Spleen (tissue), 11 donors: ENCODE data around the gene RNF181. TPM values are rescaled to one million over a fixed set of nuclear protein-coding genes. Genes with fewer than 3 reads are reported as not detected.
A peak's percentile ranks its signal among the peaks of the same experiment; 100 is the strongest.

Experiments
- DNase-seq: peaks from one replicate; pipeline ENCODE4 v3.0.0-alpha.2; 2020
- H3K27ac ChIP-seq, 8 donors: fragments of 200-600 bp; sonication (generic) in 7 of 8; 1 replicate in 4 of 8; 2 replicates in 4 of 8; pipeline versions ENCODE4 v1.5.0 to v1.8.0; 2016 to 2021; ENCODE audit warnings: inconsistent platforms in 4 of 8, mild to moderate bottlenecking in 4 of 8, moderate library complexity in 1 of 8
- H3K27me3 ChIP-seq, 7 donors: fragments of 200-600 bp; sonication (generic) in 6 of 7; replicated peaks in 1 of 7; 1 replicate in 4 of 7; 2 replicates in 3 of 7; pipeline versions ENCODE4 v1.5.0 to v1.8.0; 2016 to 2021; ENCODE audit warnings: inconsistent platforms in 3 of 7, mild to moderate bottlenecking in 1 of 7
- H3K36me3 ChIP-seq, 6 donors: fragments of 200-600 bp; sonication (generic) in 5 of 6; 1 replicate in 4 of 6; 2 replicates in 2 of 6; pipeline versions ENCODE4 v1.5.0 to v1.8.0; 2016 to 2021; ENCODE audit warnings: inconsistent platforms in 2 of 6
- H3K4me1 ChIP-seq, 6 donors: fragments of 200-600 bp; sonication (generic) in 5 of 6; 1 replicate in 3 of 6; 2 replicates in 3 of 6; pipeline versions ENCODE4 v1.5.0 to v1.8.0; 2016 to 2021; ENCODE audit warnings: inconsistent platforms in 3 of 6
- H3K4me3 ChIP-seq, 8 donors: fragments of 200-600 bp; sonication (generic) in 7 of 8; 1 replicate in 4 of 8; 2 replicates in 4 of 8; pipeline versions ENCODE4 v1.5.0 to v1.8.0; 2016 to 2021; ENCODE audit warnings: inconsistent platforms in 4 of 8, mild to moderate bottlenecking in 4 of 8, moderate library complexity in 2 of 8
- H3K9me3 ChIP-seq, 8 donors: fragments of 200-600 bp; sonication (generic) in 7 of 8; 1 replicate in 4 of 8; 2 replicates in 4 of 8; pipeline versions ENCODE4 v1.5.0 to v1.8.0; 2016 to 2021; ENCODE audit warnings: inconsistent platforms in 4 of 8
- CTCF ChIP-seq, 11 experiments: fragments of 200-600 bp in 7 of 11; fragments of 450-650 bp in 4 of 11; sonication (generic) in 4 of 11; IDR thresholded peaks in 8 of 11; conservative IDR thresholded peaks in 3 of 11; 1 replicate in 7 of 11; 2 replicates in 4 of 11; pipeline versions ENCODE4 v1.4.0 to v1.8.0; 2016 to 2021; ENCODE audit warnings: antibody characterized with exemption in 11 of 11, inconsistent platforms in 4 of 11, mild to moderate bottlenecking in 1 of 11
- POLR2A ChIP-seq, 3 donors: fragments of 450-650 bp; IDR thresholded peaks; one replicate each; pipeline ENCODE4 v1.5.1; 2017; ENCODE audit warnings: antibody characterized with exemption in 3 of 3, mild to moderate bottlenecking in 1 of 3
- POLR2AphosphoS5 ChIP-seq, 3 donors: sonication (generic); formaldehyde crosslinking; IDR thresholded peaks; one replicate each; pipeline ENCODE4 v1.5.1; 2017; ENCODE audit warnings: antibody characterized with exemption in 3 of 3
- WGBS, 5 donors: extraction: QIAGEN DNeasy Blood & Tissue Kit in 3 of 5; methylation state at CpG; one replicate each; pipeline versions ENCODE4 v1.1.5 to v1.1.7; 2013 to 2018; 5-methylcytosine and 5-hydroxymethylcytosine counted together
- intact Hi-C: fragments of 100-400 bp; cut with DNase I; formaldehyde crosslinking; loops from one replicate; pipeline ENCODE4 v1.15.0; 2023; ENCODE audit warnings: low total_unique reads
- polyA plus RNA-seq, 3 donors: library from polyadenylated mRNA; stranded (reverse); fragments of 200-250 nt; gene quantifications; one replicate each; pipeline ENCODE4 v1.2.1, GENCODE V29; 2013
- total RNA-seq, 7 donors: library from RNA; depleted of rRNA in 3 of 7; stranded (reverse); fragments of >200 nt in 3 of 7; fragmentation: NEBNext Ultra II Directional in 4 of 7; extraction: Animal tissue kit (Norgen Biotek cat#: 25700) in 4 of 7; gene quantifications; one replicate each; pipeline versions ENCODE4 v1.1.0 to v1.2.1, GENCODE V29; 2016 to 2021
- donor health status: healthy with polysubstance abuse.
- donor health status: DM: no; HTN: no; CAD: no; lungs with moderate emphysema.
- donor health status: DM: no; HTN: no; CAD: no.
- donor health status: Bipolar disorder and iron deficiency.
- donor health status: healthy.
- donor health status: DM: no; HTN: no; CAD: no.
- donor health status: DM: yes; HTN: yes; CAD: no.

The RNF181 gene
- total and polyA plus RNA-seq, 10 donors: 72.9 to 184 (median 123) TPM

DNA sequence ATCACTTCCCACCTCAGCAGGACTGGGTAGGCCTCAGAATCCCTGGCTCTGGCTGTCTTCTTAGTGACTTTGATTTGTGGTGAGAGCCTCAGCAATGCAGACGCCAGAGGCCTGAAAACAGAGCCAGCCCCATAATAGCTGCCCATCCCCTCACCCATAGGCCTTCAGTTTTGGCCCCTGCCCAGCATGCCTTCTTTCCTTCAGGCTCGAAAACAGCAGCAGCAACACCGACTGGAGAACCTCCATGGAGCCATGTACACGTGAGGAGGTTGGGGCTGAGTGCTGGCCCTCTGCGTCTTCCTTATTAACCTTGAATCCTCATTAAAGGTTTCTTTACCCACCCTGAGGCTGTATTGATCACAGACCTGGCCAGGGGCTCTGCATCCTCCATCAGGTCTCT, 1.7 kb downstream of the RNF181 start:
- Histone ChIP-seq H3K4me3 (no peak overlapping the region), H3K36me3 (peaks cover 0 to 50% (median 23%) of the 10 kb centered on the region in 6 donors), H3K27me3 (no peaks in the 10 kb centered on the region), H3K9me3 (no peaks in the 10 kb centered on the region), H3K4me1 (peaks cover 21 to 92% (median 46%) of the 10 kb centered on the region in 6 donors), H3K27ac (peak overlapping the region in 1 of 8 donors; percentile 96)
- no peak for TF ChIP-seq POLR2A (IDR thresholded peaks at IDR 0.05)
- no peak for TF ChIP-seq POLR2AphosphoS5 (IDR thresholded peaks at IDR 0.05)
- no peak for TF ChIP-seq CTCF (IDR thresholded peaks at IDR 0.05 in 8 of 11, conservative IDR thresholded peaks at IDR 0.05 in 3 of 11)
- intact Hi-C loops: no loop called here
- no peak for DNase-seq
- WGBS, 5 donors: 81 to 93% (median 91%) methylated on average over 5 of the region's 5 CpGs

DNA sequence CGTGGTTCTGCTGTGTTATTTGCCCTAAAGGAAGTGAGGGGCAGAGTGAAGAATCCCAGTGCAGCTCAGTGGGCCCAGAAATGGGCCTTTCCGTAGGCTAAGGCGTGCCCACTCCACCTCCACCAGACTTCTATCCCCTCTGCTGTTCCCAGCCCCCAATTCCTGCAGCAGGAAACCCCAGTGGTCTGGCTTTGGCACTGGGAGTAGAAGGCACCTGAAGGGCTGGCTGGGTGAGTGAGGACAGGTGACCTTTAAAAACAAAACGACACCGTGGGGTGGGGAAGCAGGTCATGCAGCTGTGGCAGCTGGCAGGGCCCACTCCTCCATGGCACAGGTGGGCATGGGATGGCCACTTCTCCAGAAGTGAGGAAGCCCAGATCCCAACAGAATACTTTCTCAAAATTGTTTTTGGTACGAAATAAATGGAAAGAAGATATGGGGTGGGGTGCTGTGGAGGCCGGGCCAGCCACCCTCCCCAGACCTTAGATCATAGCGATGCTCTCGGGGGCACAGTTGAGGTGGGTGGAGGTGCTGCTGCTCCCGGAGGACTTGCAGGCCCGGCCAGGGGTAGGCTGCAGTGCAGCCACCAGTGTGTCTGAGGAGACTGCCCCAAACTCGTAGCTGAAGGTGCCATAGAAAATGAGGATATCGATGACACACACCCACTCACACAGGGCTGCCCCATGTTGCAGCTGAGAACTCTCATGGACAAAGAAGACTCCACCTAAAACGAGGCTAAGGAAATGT, 3.2 kb downstream of the RNF181 start:
- H3K4me3 ChIP-seq: no peak overlapping the region
- H3K36me3 ChIP-seq: peaks cover 0 to 45% (median 23%) of the 10 kb centered on the region in 6 donors
- DNase-seq: no peak
- 83 to 87% (median 86%) methylated on average over 14 of the region's 14 CpGs for WGBS, 5 donors
- TF ChIP-seq CTCF (IDR thresholded peaks at IDR 0.05 in 8 of 11, conservative IDR thresholded peaks at IDR 0.05 in 3 of 11) (no peak), POLR2A (IDR thresholded peaks at IDR 0.05) (no peak), POLR2AphosphoS5 (IDR thresholded peaks at IDR 0.05) (no peak)
- H3K4me1 ChIP-seq: peaks cover 27 to 88% (median 54%) of the 10 kb centered on the region in 6 donors
- H3K27ac ChIP-seq: no peak overlapping the region
- intact Hi-C loops: no loop called here
- no peaks in the 10 kb centered on the region for H3K9me3 ChIP-seq
- H3K27me3 ChIP-seq: no peaks in the 10 kb centered on the region

- Histone ChIP-seq H3K4me3 (no peak overlapping the region), H3K27me3 (no peaks in the 10 kb centered on the region), H3K27ac (peak overlapping the region in 1 of 8 donors; percentile 92), H3K9me3 (no peaks in the 10 kb centered on the region), H3K36me3 (peaks cover 0 to 45% (median 23%) of the 10 kb centered on the region in 6 donors), H3K4me1 (peaks cover 30 to 88% (median 56%) of the 10 kb centered on the region in 6 donors)
- WGBS, 5 donors: 73 to 83% (median 77%) methylated on average over 15 to 17 of the region's 17 CpGs
- TF ChIP-seq POLR2AphosphoS5 (IDR thresholded peaks at IDR 0.05) (peak in 2 of 3 donors; percentile 6 to 62), CTCF (IDR thresholded peaks at IDR 0.05 in 8 of 11, conservative IDR thresholded peaks at IDR 0.05 in 3 of 11) (no peak), POLR2A (IDR thresholded peaks at IDR 0.05) (no peak)
- DNase-seq: peak; percentile 74
- intact Hi-C loops: no loop called here
Observed at GRCh38 chr2:85599468-85600234, 4.1 kb downstream of the RNF181 start.

DNA sequence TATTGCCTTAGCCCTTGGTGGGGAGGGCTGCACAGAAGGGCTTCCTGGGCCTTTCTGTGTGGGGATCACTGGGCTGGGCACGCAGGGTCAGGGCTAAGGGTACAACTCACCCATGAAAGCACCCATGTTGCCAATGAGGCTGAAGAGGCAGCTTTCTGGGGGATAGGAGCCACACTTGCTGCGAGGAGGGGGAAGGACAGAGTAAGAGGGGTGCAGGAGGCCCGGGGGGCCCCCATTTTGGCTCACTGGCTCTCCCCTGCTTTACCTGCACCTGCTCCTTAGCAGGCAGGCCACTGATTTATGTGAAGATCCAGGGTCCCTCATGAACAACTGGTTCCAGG, 4.7 kb downstream of the RNF181 start:
- TF ChIP-seq CTCF (IDR thresholded peaks at IDR 0.05 in 8 of 11, conservative IDR thresholded peaks at IDR 0.05 in 3 of 11) (no peak), POLR2AphosphoS5 (IDR thresholded peaks at IDR 0.05) (no peak), POLR2A (IDR thresholded peaks at IDR 0.05) (no peak)
- Histone ChIP-seq H3K4me1 (peaks cover 30 to 88% (median 58%) of the 10 kb centered on the region in 6 donors), H3K4me3 (no peak overlapping the region), H3K27me3 (no peaks in the 10 kb centered on the region), H3K9me3 (no peaks in the 10 kb centered on the region), H3K27ac (peak overlapping the region in 1 of 8 donors; percentile 92), H3K36me3 (peaks cover 0 to 45% (median 23%) of the 10 kb centered on the region in 6 donors)
- intact Hi-C loops: no loop called here
- DNase-seq: peak; percentile 59
- 82 to 94% (median 87%) methylated on average over 3 of the region's 3 CpGs for WGBS, 5 donors
